GM21526 (cell line): ENCODE data around the gene REEP1.

Experiments
- ATAC-seq: cut with Tn5 transposase; IDR thresholded peaks from one replicate; pipeline ENCODE4 v1.9.1; 2021; ENCODE audit warnings: moderate library complexity; ENCODE audit not compliant: unreplicated experiment, low FRiP score

Gene REEP1

GRCh38 chr2:86337244-86337835 lies at the start of gene REEP1:
REEP1 (minus strand) TSS chr2:86337626; CDS start chr2:86337510, 116 bp downstream.
- no peak for ATAC-seq

- ATAC-seq = no peak
Measured at GRCh38 chr2:86383844-86384243, 46.4 kb upstream of the REEP1 start.

GRCh38 chr2:86382698-86383097 lies 45.3 kb upstream of the REEP1 start:
- no peak for ATAC-seq

GRCh38 chr2:86382108-86382507 lies 44.7 kb upstream of the REEP1 start:
- ATAC-seq = no peak

GRCh38 chr2:86378469-86378868 lies 41.0 kb upstream of the REEP1 start:
- ATAC-seq = no peak

- ATAC-seq = no peak
Measured at GRCh38 chr2:86375623-86376022, 38.2 kb upstream of the REEP1 start.

- no peak for ATAC-seq
Measured at GRCh38 chr2:86372641-86373502, 35.4 kb upstream of the REEP1 start.

GRCh38 chr2:86372133-86372532 lies 34.7 kb upstream of the REEP1 start:
- ATAC-seq = no peak

- no peak for ATAC-seq
Measured at GRCh38 chr2:86371527-86371926, 34.1 kb upstream of the REEP1 start.

GRCh38 chr2:86370579-86370978 lies 33.2 kb upstream of the REEP1 start:
- ATAC-seq = no peak

GRCh38 chr2:86368161-86368824 lies 30.9 kb upstream of the REEP1 start:
- ATAC-seq = no peak

GRCh38 chr2:86367499-86367777 lies 30.0 kb upstream of the REEP1 start:
- no peak for ATAC-seq

GRCh38 chr2:86366651-86367498 lies 29.4 kb upstream of the REEP1 start:
- ATAC-seq = no peak

GRCh38 chr2:86364894-86365293 lies 27.5 kb upstream of the REEP1 start:
- no peak for ATAC-seq

GRCh38 chr2:86360776-86361175 lies 23.4 kb upstream of the REEP1 start:
- no peak for ATAC-seq

GRCh38 chr2:86358957-86359356 lies 21.5 kb upstream of the REEP1 start:
- peak; percentile 86 for ATAC-seq

GRCh38 chr2:86357392-86357963 lies 20.1 kb upstream of the REEP1 start:
- no peak for ATAC-seq

- no peak for ATAC-seq
Measured at GRCh38 chr2:86352727-86353221, 15.3 kb upstream of the REEP1 start.

- ATAC-seq = no peak
Measured at GRCh38 chr2:86352137-86352726, 14.8 kb upstream of the REEP1 start.

GRCh38 chr2:86350751-86351150 lies 13.3 kb upstream of the REEP1 start:
- ATAC-seq = no peak
